Upper lobe of left lung (tissue), 6 donors: ENCODE measurements around the gene KRTAP10-2. TPM values are rescaled to one million over a fixed set of nuclear protein-coding genes. Genes with fewer than 3 reads are reported as not detected.
"Not testable (repeated sequence)": the region's sequence is repeated elsewhere in the genome, so short reads cannot be mapped to it uniquely, and the experiment has no call there.

Experiments used
- ATAC-seq, 2 donors: fragments of 200-7000 bp; cut with Tn5 transposase; one replicate each; pipeline ENCODE4 v1.9.1; 2022; ENCODE audit warnings: mild to moderate bottlenecking in 2 of 2, moderate library complexity in 2 of 2; ENCODE audit not compliant: low FRiP score in 2 of 2
- DNase-seq, 2 donors: peaks; one replicate each; pipeline ENCODE4 v3.0.0-alpha.2; 2019 to 2020
- H3K27ac ChIP-seq, 4 donors: fragments of 200-600 bp; sonication (generic); one replicate each; pipeline ENCODE4 v1.5.1; 2016 to 2019
- H3K27me3 ChIP-seq, 4 donors: fragments of 200-600 bp; sonication (generic); one replicate each; pipeline ENCODE4 v1.5.1; 2017 to 2019
- H3K36me3 ChIP-seq, 4 donors: fragments of 200-600 bp; sonication (generic); one replicate each; pipeline ENCODE4 v1.5.1; 2016 to 2019
- H3K4me1 ChIP-seq, 4 donors: fragments of 200-600 bp; sonication (generic); one replicate each; pipeline ENCODE4 v1.5.1; 2018 to 2019
- H3K4me3 ChIP-seq, 4 donors: fragments of 200-600 bp; sonication (generic); one replicate each; pipeline ENCODE4 v1.5.1; 2017 to 2019; ENCODE audit warnings: mild to moderate bottlenecking in 2 of 4, moderate library complexity in 1 of 4
- H3K9me3 ChIP-seq, 4 donors: fragments of 200-600 bp; sonication (generic); one replicate each; pipeline ENCODE4 v1.5.1; 2018 to 2019
- CTCF ChIP-seq, 6 experiments: fragments of 450-650 bp in 4 of 6; fragments of 200-600 bp in 2 of 6; sonication (generic) in 2 of 6; IDR thresholded peaks; one replicate each; pipeline ENCODE4 v1.5.1; 2016 to 2019; ENCODE audit warnings: antibody characterized with exemption in 6 of 6
- EP300 ChIP-seq, 4 donors: sonication (generic); formaldehyde crosslinking; IDR thresholded peaks; one replicate each; pipeline ENCODE4 v1.5.1; 2017; ENCODE audit warnings: antibody characterized with exemption in 4 of 4, control low read depth in 2 of 4
- POLR2A ChIP-seq, 4 donors: fragments of 450-650 bp; IDR thresholded peaks; one replicate each; pipeline ENCODE4 v1.5.1; 2016 to 2017; ENCODE audit warnings: antibody characterized with exemption in 4 of 4, mild to moderate bottlenecking in 2 of 4
- POLR2AphosphoS5 ChIP-seq, 2 donors: sonication (generic); formaldehyde crosslinking; IDR thresholded peaks; one replicate each; pipeline ENCODE4 v1.5.1; 2017; ENCODE audit warnings: antibody characterized with exemption in 2 of 2
- WGBS, 2 donors: methylation state at CpG; one replicate each; pipeline ENCODE4 v1.1.5; 2017 to 2018; 5-methylcytosine and 5-hydroxymethylcytosine counted together
- total RNA-seq, 6 donors: library from RNA; depleted of rRNA in 4 of 6; stranded (reverse); fragments of >200 nt in 4 of 6; gene quantifications; one replicate each; pipeline versions ENCODE4 v1.1.0 to v1.2.1, GENCODE V29; 2016 to 2021
- donor health status: DM: no; HTN: no; CAD: no; lungs with moderate emphysema.
- donor health status: DM: no; HTN: yes; CAD: no; lungs with severe emphysema.

The KRTAP10-2 gene
- total RNA-seq, 6 donors from 2014 or later = not detected

- no peaks in the 10 kb centered on the region for H3K36me3 ChIP-seq
- H3K27me3 ChIP-seq = peaks cover 0 to 5% (median 0%) of the 10 kb centered on the region in 4 donors
- H3K9me3 ChIP-seq = no peaks in the 10 kb centered on the region
- no peak within 1 kb of the TSS for H3K4me3 ChIP-seq
- no peak within 1 kb of the TSS for H3K27ac ChIP-seq
- DNase-seq (peak in 1 of 2 donors; percentile 62), ATAC-seq (peak in 1 of 2 donors; percentile 23)
- TF ChIP-seq CTCF (IDR thresholded peaks at IDR 0.05) (no peak), EP300 (IDR thresholded peaks at IDR 0.05) (no peak), POLR2A (IDR thresholded peaks at IDR 0.05) (no peak), POLR2AphosphoS5 (IDR thresholded peaks at IDR 0.05) (no peak)
- WGBS, 2 donors = 62 to 68% methylated on average over 4 to 28 of the region's 33 CpGs
- no peaks in the 10 kb centered on the region for H3K4me1 ChIP-seq
Observed at GRCh38 chr21:44592446-44593311, 41.4 kb upstream of the KRTAP10-2 start, which contains the start of gene KRTAP10-6. TSS of gene KRTAP10-6 (minus strand) at chr21:44592505. CDS start at chr21:44592484, 21 bp downstream.

- ATAC-seq, DNase-seq, H3K4me3 ChIP-seq, H3K9me3 ChIP-seq, H3K36me3 ChIP-seq, H3K27me3 ChIP-seq, H3K4me1 ChIP-seq, H3K27ac ChIP-seq: not testable (repeated sequence)
- WGBS, 2 donors = 78% methylated on average over 2 of the region's 4 CpGs; no CpG with 5 or more reads in 1 of the 2 donors
Observed at GRCh38 chr21:44591801-44592130, 40.5 kb upstream of the KRTAP10-2 start.

DNA sequence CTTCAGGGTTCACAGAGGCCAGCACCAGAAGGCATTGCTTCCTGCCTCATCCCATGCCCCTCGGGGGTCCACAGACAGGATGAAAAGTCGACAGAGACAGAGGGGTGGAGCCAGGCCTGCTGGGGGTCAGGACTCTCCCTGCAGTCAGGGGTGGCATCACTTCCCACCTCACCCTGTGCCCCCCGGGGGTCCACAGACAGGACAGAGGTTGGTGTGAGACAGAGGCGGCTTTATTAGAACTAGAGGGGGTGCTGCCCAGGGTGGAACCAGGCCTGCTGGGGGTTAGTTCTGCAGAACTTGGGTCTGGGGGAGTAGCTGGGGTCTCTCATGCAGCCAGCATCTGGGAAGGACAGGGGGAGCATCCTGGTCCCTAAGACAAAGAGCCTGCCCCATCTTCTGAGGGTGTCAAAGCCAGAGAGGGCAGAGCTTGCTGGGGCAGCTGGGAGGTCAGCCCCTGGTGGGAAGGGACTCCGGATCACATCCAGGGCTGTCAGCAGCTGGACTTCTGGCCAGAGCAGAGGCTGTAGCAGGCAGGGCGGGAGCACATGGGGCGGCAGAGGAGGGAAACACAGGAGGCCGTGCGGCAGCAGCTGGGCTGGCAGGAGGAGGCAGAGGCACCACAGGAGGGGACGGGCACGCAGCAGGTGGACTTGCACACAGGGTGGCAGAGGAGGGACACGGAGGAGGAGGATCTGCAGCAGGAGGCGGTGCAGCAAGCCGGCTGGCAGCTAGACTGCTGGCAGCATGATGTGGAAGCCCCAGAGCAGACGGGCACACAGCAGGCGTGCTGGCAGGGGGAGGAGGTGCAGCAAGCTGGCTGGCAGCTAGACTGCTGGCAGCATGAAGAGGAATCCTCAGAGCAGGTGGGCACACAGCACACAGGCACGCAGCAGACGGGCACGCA, 39.8 kb upstream of the KRTAP10-2 start:
- not testable (repeated sequence) for H3K27me3 ChIP-seq, H3K4me1 ChIP-seq, H3K36me3 ChIP-seq, H3K9me3 ChIP-seq, H3K27ac ChIP-seq, H3K4me3 ChIP-seq
- 61 to 82% methylated on average over 15 to 16 of the region's 19 CpGs for WGBS, 2 donors
- ATAC-seq (peak in 1 of 2 donors; percentile 10), DNase-seq (peak in 1 of 2 donors; percentile 77)

DNA sequence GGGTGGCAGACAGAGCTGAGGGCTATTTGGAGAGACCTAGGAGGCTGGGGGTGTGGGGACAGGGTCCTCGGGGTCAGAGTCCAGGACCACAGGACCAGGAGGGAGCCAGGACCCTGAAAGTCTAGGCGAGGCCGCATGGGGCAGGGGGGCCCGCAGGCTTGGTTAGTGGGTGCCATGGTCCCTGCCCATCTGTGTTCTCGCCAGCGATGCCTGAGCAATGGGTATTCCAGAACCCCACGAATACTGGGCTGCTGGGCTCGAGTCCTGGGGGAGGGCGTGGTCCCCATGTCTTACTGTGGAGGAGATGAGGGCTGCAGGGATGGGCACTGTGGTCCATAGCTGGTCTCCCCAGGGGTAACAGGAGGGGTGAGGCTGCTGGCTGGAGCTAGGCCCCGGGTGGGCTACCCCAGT, 39.0 kb upstream of the KRTAP10-2 start:
- Histone ChIP-seq H3K9me3 (no peaks in the 10 kb centered on the region), H3K4me1 (no peaks in the 10 kb centered on the region), H3K27ac (no peak overlapping the region), H3K36me3 (no peaks in the 10 kb centered on the region), H3K27me3 (peaks cover 0 to 5% (median 0%) of the 10 kb centered on the region in 4 donors), H3K4me3 (no peak overlapping the region)
- DNase-seq = no peak
- ATAC-seq = peak in 1 of 2 donors; percentile 67
- 85 to 100% methylated on average over 1 to 10 of the region's 10 CpGs for WGBS, 2 donors
- TF ChIP-seq POLR2A (IDR thresholded peaks at IDR 0.05) (no peak), POLR2AphosphoS5 (IDR thresholded peaks at IDR 0.05) (no peak), CTCF (IDR thresholded peaks at IDR 0.05) (no peak), EP300 (IDR thresholded peaks at IDR 0.05) (no peak)

GRCh38 chr21:44589586-44590305, 38.4 kb upstream of the KRTAP10-2 start:
- no peaks in the 10 kb centered on the region for H3K9me3 ChIP-seq
- H3K4me1 ChIP-seq = no peaks in the 10 kb centered on the region
- 83 to 85% methylated on average over 11 to 21 of the region's 24 CpGs for WGBS, 2 donors
- no peaks in the 10 kb centered on the region for H3K36me3 ChIP-seq
- DNase-seq (no peak), ATAC-seq (no peak)
- no peak overlapping the region for H3K4me3 ChIP-seq
- peaks cover 0 to 5% (median 0%) of the 10 kb centered on the region in 4 donors for H3K27me3 ChIP-seq
- H3K27ac ChIP-seq = no peak overlapping the region
- TF ChIP-seq CTCF (IDR thresholded peaks at IDR 0.05) (no peak), EP300 (IDR thresholded peaks at IDR 0.05) (no peak), POLR2AphosphoS5 (IDR thresholded peaks at IDR 0.05) (no peak), POLR2A (IDR thresholded peaks at IDR 0.05) (no peak)
